ENCODE measurements around the gene TAF1B.

Gene TAF1B

GRCh38 chr2:9895669-9896590 is 52.7 kb downstream of the TAF1B start:
- H3K9me3 ChIP-seq = no peaks in the 10 kb centered on the region
- peaks cover 11% of the 10 kb centered on the region for H3K36me3 ChIP-seq
- TF ChIP-seq CTCF (IDR thresholded peaks at IDR 0.05; ENCODE audit: low read depth, low read length) = no peak
- H3K4me1 ChIP-seq = peaks cover 16% of the 10 kb centered on the region
- no peak overlapping the region for H3K4me3 ChIP-seq (ENCODE audit: low read depth, low read length)
- H3K27me3 ChIP-seq = no peaks in the 10 kb centered on the region
- DNase-seq = no peak

GRCh38 chr2:9897331-9897737 is 54.1 kb downstream of the TAF1B start:
- H3K27me3 ChIP-seq = no peaks in the 10 kb centered on the region
- H3K4me1 ChIP-seq = peaks cover 16% of the 10 kb centered on the region
- 0 out of 2 replicates have a peak, but pooled peaks cover 6% of the 10 kb centered on the region for H3K36me3 ChIP-seq
- no peaks in the 10 kb centered on the region for H3K9me3 ChIP-seq
- TF ChIP-seq CTCF (IDR thresholded peaks at IDR 0.05; ENCODE audit: low read depth, low read length) = no peak
- no peak overlapping the region for H3K4me3 ChIP-seq (ENCODE audit: low read depth, low read length)
- DNase-seq = peak; percentile 33

GRCh38 chr2:9897846-9898245 is 54.6 kb downstream of the TAF1B start:
- Histone ChIP-seq H3K4me3 (ENCODE audit: low read depth, low read length) (no peak overlapping the region), H3K4me1 (peaks cover 16% of the 10 kb centered on the region), H3K36me3 (0 out of 2 replicates have a peak, but pooled peaks cover 4% of the 10 kb centered on the region), H3K27me3 (no peaks in the 10 kb centered on the region), H3K9me3 (no peaks in the 10 kb centered on the region)
- DNase-seq = no peak
- TF ChIP-seq CTCF (IDR thresholded peaks at IDR 0.05; ENCODE audit: low read depth, low read length) = no peak

GRCh38 chr2:9905413-9905812 is 62.1 kb downstream of the TAF1B start:
- no peaks in the 10 kb centered on the region for H3K4me1 ChIP-seq
- H3K4me3 ChIP-seq (ENCODE audit: low read depth, low read length) = no peak overlapping the region
- DNase-seq = no peak
- TF ChIP-seq CTCF (IDR thresholded peaks at IDR 0.05; ENCODE audit: low read depth, low read length) = no peak
- no peaks in the 10 kb centered on the region for H3K9me3 ChIP-seq
- no peaks in the 10 kb centered on the region for H3K27me3 ChIP-seq
- peaks cover 9% of the 10 kb centered on the region for H3K36me3 ChIP-seq

GRCh38 chr2:9907402-9907801 is 64.1 kb downstream of the TAF1B start:
- Histone ChIP-seq H3K36me3 (peaks cover 24% of the 10 kb centered on the region), H3K27me3 (no peaks in the 10 kb centered on the region), H3K9me3 (no peaks in the 10 kb centered on the region), H3K4me1 (no peaks in the 10 kb centered on the region), H3K4me3 (ENCODE audit: low read depth, low read length) (no peak overlapping the region)
- DNase-seq = no peak
- no peak for TF ChIP-seq CTCF (IDR thresholded peaks at IDR 0.05; ENCODE audit: low read depth, low read length)

GRCh38 chr2:9908639-9909038 is 65.4 kb downstream of the TAF1B start:
- no peaks in the 10 kb centered on the region for H3K9me3 ChIP-seq
- peaks cover 32% of the 10 kb centered on the region for H3K36me3 ChIP-seq
- no peak for TF ChIP-seq CTCF (IDR thresholded peaks at IDR 0.05; ENCODE audit: low read depth, low read length)
- no peak overlapping the region for H3K4me3 ChIP-seq (ENCODE audit: low read depth, low read length)
- no peak for DNase-seq
- no peaks in the 10 kb centered on the region for H3K4me1 ChIP-seq
- H3K27me3 ChIP-seq = no peaks in the 10 kb centered on the region

All from BE2C (cell line).